ENCODE results near the gene ADRB2.

DNA sequence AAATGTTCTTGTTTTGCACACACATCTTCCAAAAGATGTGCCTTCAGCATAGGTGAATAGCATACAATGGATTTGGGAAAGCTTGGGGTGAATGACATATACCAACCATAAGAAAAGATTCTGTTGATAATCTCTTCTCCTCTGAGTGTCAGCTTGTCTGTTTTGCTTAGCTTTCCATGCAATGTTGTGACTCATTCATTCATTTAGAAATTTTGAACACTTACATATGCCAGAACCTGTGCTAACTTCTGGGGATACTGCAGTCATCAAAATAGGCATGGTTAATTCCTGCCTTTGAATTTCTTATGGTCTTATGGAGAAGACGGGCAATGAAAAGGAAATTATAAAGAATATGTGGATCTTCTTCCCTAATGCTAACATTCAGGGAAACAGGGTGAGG, 14.1 kb downstream of the ADRB2 start:
- TF ChIP-seq, protein P1, sequence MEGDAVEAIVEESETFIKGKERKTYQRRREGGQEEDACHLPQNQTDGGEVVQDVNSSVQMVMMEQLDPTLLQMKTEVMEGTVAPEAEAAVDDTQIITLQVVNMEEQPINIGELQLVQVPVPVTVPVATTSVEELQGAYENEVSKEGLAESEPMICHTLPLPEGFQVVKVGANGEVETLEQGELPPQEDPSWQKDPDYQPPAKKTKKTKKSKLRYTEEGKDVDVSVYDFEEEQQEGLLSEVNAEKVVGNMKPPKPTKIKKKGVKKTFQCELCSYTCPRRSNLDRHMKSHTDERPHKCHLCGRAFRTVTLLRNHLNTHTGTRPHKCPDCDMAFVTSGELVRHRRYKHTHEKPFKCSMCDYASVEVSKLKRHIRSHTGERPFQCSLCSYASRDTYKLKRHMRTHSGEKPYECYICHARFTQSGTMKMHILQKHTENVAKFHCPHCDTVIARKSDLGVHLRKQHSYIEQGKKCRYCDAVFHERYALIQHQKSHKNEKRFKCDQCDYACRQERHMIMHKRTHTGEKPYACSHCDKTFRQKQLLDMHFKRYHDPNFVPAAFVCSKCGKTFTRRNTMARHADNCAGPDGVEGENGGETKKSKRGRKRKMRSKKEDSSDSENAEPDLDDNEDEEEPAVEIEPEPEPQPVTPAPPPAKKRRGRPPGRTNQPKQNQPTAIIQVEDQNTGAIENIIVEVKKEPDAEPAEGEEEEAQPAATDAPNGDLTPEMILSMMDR (IDR thresholded peaks at IDR 0.05) = no peak
- no peak for TF ChIP-seq ZFX (IDR thresholded peaks at IDR 0.05; ENCODE audit: borderline replicate concordance)

Measured in 22Rv1 (cell line).